Smooth muscle cell of the brain vasculature (primary cell): ENCODE data around the gene CETP.
"Not testable (repeated sequence)": the region's sequence is repeated elsewhere in the genome, so short reads cannot be mapped to it uniquely, and the experiment has no call there.

ENCODE experiments used
- DNase-seq: peaks from one replicate; pipeline ENCODE4 v3.0.0-alpha.2; 2012; ENCODE audit warnings: low read depth, low spot score

The CETP gene

DNA sequence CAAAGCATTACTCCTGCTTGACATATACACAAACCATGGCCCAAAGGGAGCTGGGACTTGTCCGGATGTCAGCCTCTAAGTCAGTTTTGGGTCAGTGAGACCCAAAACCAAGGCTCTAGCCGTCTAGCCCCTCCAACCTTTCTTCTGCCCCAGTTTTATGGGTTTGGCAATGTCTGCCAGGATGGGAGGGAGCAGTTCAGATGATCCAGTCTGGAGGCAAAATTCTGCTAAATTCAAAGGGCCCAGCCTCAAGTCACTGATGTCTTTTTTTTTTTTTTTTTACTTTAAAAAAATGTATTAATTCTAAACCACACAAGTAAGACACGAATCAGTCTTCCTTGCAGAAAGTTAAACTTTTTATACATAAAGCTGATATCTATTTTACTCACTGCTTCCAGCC, 36.2 kb downstream of the CETP start:
- no peak for DNase-seq

DNA sequence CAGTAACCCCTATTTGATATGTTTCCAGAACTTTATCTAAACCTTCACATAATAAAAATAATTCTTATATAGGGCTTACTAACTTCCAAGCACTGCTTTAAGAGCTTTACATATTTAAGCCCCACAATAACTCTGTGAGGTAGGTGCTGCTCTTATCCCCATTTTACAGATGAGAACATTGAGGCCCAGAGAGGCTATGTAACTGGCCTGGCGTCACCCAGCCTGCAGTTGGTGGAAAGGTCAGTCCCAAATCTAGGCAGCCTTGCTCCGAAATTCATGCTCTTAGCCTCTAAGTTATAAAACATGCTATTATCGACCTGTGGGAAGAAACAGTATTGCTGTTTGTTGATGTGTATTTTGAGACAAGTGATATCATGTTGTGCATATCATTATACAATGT, 36.6 kb downstream of the CETP start:
- DNase-seq, result no peak

- no peak for DNase-seq
Observed at GRCh38 chr16:56998861-56999260, 37.1 kb downstream of the CETP start.

GRCh38 chr16:56999409-57000270, 37.9 kb downstream of the CETP start:
- no peak for DNase-seq

DNA sequence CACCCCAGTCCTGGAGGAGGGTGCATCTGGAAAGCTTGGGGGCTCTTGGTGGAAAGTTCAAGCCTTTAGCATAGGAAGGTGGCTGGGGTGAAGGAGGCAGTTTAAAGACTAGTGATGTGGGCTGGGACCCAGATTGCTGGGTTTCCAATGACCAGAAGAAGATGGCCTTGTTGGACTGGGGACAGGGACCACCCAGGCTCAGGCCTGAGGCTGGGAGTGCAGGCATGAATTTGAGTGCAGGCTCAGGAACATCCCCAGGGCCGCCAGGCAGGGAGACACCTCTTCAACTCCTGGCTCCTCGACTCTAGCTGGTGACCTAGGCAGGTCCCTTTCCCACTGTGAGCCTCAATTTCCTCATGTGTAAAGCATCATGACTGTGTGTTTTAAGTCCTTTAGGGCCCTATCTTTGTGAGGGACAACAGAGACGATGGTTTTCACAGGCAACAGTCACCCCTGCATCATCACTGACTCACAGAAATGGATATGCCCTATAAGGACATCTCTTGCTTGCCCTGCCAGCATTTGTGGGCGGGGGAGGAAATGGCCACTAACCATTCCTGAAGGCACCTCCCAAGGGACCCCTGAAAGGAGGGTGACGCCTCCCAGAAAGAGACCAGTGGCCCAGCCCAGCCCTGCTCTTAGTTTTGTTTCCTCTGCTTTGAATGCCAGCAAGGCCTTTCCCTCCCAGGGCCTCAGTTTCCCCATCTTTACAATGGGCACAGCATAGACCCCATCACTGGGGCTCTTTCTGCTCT, 38.7 kb downstream of the CETP start:
- no peak for DNase-seq

GRCh38 chr16:57001026-57001679, 39.4 kb downstream of the CETP start:
- DNase-seq, result no peak

GRCh38 chr16:57003439-57004386, 42.0 kb downstream of the CETP start:
- DNase-seq, result no peak

DNA sequence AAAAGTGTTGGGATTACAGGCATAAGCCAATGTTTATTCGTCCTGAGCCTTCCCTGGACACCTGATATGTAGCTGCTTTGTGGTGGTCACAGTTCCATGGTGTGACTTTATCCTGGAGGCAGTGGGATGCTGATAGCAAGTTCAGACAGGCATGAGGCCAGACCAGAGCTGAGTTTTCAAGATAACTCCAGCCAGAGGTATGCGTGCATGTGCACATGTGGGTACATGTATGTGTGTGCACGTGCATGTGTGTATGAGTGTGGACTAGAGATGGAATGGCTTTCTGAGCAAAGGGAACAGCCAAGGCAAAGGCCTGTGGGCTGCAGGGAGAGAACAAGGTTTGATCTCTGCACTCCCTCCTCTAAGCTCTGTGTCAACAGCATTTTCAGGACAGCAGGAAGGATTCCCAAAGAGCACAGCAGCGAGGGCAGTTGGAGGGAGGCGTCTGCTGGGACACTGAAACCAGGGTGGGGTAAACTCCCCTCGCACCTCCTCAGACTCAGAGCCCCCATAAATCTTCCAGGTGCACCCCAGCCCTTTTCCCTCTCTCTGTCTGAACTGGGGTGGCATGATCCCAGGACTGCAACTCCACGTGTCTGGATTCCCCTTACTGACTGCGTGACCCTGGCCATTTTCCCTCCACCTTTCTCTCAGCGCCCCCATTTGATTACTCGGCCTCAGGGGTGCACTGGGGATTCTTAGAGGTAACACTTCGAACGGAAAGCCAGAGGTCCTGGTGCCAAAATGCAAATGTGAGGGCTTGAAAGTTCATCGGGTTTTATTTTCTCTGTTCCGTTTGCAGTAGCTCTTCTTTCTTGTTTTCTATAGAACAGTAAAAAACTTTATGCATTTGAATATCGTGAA, 42.9 kb downstream of the CETP start:
- DNase-seq, result no peak

GRCh38 chr16:57005597-57005996, 43.8 kb downstream of the CETP start:
- DNase-seq, result not testable (repeated sequence)

GRCh38 chr16:57007050-57007449, 45.3 kb downstream of the CETP start:
- no peak for DNase-seq

DNA sequence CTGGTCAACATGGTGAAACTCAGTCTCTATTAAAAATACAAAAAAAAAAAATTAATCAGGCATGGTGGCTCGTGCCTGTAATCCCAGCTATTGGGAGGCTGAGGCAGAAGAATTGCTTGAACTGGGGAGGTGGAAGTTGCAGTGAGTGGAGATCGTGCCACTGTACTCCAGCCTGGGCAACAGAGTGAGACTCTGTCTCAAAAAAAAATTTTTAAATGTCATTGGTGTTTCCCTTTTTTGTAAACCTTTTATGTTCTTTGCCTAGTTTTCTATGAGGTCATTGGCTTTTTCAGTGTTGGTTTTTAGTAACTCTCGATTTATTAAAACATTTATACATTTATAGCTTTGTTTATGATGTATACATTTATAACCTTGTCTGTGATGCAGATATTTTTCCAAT, 45.8 kb downstream of the CETP start:
- no peak for DNase-seq

GRCh38 chr16:57008440-57008839, 46.7 kb downstream of the CETP start:
- DNase-seq, result no peak

GRCh38 chr16:57009643-57010170, 48.0 kb downstream of the CETP start:
- DNase-seq, result no peak

DNA sequence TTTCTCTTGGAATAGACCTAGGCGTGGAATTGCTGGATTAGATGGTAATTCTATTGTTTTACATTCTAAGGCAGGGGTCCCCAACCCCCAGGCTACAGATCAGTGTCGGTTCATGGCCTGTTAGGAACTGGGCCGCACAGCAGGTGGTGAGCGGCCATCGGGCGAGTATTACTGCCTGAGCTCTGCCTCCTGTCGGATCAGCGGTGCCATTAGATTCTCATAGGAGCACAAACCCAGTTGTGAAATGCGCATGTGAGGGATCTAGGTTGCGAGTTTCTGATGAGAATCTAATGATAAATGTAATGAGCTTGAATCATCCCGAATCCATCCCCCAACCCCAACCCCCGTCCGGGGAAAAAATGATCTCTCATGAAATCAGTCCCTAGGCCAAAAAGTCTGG, 50.6 kb downstream of the CETP start:
- DNase-seq, result no peak

DNA sequence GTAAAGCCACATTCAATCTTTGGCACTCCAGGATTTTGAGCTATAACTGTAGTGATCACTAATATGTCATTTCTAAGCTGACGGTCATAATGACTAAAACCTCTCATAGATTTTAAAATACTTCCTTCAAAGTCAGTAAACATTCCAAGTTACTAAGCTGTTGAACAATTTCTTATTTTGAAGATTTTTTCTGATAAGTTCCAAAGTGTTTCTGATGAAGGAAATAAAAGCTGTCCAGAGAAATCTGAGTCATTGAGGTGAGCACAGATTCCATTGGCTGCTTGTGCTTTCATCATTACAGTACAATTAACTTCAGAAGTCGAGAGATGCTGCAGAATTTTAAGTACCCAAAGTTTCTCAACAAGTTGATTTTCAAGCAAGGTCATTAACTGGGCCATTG, 51.5 kb downstream of the CETP start:
- no peak for DNase-seq

GRCh38 chr16:57013902-57014301, 52.2 kb downstream of the CETP start:
- no peak for DNase-seq

DNA sequence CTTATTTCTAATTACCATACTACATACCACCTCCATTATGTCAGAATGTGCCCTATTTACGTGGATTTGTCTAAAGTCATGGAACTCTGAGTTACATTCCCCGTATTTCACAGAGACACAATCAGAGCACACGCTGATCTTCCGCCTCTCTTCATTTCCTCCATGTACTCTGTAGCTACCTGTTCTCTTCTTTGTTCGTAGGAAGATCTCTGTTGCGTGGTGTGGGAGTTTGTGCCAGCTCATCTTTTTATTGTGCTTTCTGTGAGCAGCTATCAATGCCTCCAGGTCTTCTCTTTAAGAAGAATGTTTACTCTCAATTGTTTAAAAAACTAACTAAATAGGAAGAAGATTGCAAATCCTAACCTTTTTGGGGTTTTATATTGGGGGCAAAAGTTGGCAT, 54.6 kb downstream of the CETP start:
- no peak for DNase-seq

DNA sequence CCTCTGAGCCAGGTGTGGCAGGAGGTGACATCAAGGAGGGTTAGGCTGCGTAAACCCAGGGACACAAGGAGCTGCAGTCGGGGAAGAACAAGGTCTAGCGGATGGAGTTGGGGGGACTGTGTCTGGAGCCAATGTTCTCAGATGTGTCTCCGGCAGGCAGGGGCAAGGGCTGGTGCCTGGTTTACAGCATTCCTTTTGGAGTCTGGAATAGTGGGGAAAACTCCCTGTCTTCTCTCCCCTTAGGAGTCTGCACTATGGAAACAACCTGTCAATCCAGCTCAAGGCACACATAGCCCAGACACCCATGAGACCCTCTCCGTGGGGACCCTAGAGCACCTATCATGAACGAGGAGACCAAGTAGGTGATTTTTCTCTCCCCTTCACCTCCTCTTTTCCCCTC, 55.1 kb downstream of the CETP start:
- no peak for DNase-seq

DNA sequence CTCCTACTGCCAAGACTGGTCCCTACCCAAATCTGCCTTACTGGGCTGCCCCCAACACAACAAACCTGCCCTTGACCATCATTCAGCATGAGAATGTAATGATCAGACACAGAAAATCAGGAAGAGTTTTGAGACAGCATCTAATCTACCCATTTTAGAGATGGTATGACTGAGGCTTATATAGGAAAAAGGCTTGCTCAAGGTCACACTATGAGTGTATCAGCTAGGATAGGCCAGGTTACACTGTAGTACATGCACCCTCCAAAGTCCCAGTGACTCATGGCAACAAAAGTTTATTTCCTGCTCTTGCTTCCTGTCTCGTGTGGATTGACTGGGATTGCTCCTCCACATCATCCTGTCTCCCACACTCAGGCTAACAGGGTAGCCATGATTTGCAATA, 55.5 kb downstream of the CETP start:
- DNase-seq, result no peak

- no peak for DNase-seq
Observed at GRCh38 chr16:57019746-57020145, 58.0 kb downstream of the CETP start.
